ENCODE data around the gene ST3GAL5. TPM values are rescaled to one million over a fixed set of nuclear protein-coding genes. Genes with fewer than 3 reads are reported as not detected.

ST3GAL5 gene
- total and polyA plus RNA-seq, 2 experiments from 2014 or later: 11.9 to 12.5 TPM

DNA sequence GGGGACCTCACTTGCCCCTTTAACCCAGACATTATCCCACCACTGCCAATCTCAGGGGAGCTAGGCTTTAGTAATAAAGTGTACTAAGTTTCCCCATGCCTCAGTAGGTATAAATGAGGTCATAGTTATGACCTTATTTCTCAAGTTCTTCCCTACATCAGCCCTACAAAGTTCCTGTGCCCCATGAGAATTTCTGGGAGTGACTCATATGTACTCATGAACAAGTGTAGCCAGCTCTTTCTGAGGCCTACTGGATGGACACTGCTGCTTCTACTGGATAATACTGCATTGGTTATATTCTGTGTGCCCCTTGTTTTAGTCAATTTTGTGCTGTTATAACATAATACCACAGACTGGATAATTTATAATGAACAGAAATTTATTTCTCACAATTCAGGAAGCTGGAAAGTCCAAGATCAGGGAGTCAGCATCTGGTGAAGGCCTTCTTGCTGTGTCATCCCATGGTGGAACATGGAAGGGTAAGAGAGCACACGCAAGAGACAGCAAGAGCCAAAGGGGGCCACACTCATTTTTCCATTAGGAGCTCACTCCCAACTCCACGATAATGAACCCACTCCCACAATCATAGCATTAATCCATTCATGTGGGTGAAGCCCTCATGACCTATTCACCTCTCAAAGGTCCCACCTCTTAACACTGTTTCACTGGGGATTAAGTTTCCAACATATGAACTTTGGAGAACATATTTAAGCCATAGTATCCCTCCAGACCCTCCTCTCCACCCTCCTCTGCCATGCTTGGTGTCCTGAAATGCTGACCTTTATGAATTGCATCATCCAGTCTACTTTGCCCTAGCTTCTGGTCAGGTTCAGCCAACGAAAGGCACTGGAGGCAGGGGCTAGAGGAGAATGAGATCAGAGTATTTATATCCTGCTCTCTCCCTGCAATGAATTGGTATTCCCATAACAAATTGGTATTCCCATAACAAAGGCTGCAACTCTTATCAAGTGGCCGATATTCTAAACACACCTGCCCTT lies 25.4 kb upstream of the ST3GAL5 start:
- Histone ChIP-seq H3K9me3 (ENCODE audit: low read depth) (no peaks in the 10 kb centered on the region), H3K27me3 (no peaks in the 10 kb centered on the region), H3K4me3 (no peak overlapping the region), H3K36me3 (no peaks in the 10 kb centered on the region), H3K27ac (no peak overlapping the region), H3K4me1 (ENCODE audit: low read depth) (no peaks in the 10 kb centered on the region)
- peak in 1 of 2 donors; percentile 71 for DNase-seq (ENCODE audit: low read depth in 1 of 2, low spot score in 1 of 2)
- TF ChIP-seq, protein P1, sequence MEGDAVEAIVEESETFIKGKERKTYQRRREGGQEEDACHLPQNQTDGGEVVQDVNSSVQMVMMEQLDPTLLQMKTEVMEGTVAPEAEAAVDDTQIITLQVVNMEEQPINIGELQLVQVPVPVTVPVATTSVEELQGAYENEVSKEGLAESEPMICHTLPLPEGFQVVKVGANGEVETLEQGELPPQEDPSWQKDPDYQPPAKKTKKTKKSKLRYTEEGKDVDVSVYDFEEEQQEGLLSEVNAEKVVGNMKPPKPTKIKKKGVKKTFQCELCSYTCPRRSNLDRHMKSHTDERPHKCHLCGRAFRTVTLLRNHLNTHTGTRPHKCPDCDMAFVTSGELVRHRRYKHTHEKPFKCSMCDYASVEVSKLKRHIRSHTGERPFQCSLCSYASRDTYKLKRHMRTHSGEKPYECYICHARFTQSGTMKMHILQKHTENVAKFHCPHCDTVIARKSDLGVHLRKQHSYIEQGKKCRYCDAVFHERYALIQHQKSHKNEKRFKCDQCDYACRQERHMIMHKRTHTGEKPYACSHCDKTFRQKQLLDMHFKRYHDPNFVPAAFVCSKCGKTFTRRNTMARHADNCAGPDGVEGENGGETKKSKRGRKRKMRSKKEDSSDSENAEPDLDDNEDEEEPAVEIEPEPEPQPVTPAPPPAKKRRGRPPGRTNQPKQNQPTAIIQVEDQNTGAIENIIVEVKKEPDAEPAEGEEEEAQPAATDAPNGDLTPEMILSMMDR (IDR thresholded peaks at IDR 0.05; ENCODE audit: low read depth, low read length): no peak

- no peak overlapping the region for H3K4me3 ChIP-seq
- H3K9me3 ChIP-seq (ENCODE audit: low read depth): no peaks in the 10 kb centered on the region
- peak overlapping the region; percentile 39 for H3K27ac ChIP-seq
- TF ChIP-seq, protein P1 (IDR thresholded peaks at IDR 0.05; ENCODE audit: low read depth, low read length): no peak
- no peaks in the 10 kb centered on the region for H3K36me3 ChIP-seq
- H3K27me3 ChIP-seq: no peaks in the 10 kb centered on the region
- DNase-seq (ENCODE audit: low read depth in 1 of 2, low spot score in 1 of 2): peak in 1 of 2 donors; percentile 79
- no peaks in the 10 kb centered on the region for H3K4me1 ChIP-seq (ENCODE audit: low read depth)
These were observed 23.3 kb upstream of the ST3GAL5 start for GRCh38 chr2:85911814-85912692.

DNA sequence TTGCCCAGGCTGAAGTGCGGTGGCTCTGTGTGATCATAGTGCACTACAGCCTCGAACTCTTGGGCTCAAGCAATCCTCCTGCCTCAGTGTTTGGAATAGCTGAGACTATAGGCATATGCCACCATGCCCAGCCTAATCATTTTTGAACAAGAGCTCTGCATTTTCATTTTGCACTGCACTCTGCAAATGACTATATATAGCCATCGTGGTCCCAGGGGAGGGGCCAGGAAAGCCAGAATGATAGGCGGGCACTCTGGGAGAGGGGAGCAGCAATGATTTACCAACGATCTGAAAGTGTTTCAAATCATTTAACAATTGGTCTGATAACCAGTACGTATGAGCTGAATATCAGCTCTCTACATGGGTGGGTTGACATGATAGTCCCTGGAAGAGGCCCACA lies 22.3 kb upstream of the ST3GAL5 start:
- no peak overlapping the region for H3K4me3 ChIP-seq
- H3K36me3 ChIP-seq: no peaks in the 10 kb centered on the region
- TF ChIP-seq, protein P1 (IDR thresholded peaks at IDR 0.05; ENCODE audit: low read depth, low read length): no peak
- DNase-seq (ENCODE audit: low read depth in 1 of 2, low spot score in 1 of 2): no peak
- no peaks in the 10 kb centered on the region for H3K9me3 ChIP-seq (ENCODE audit: low read depth)
- H3K4me1 ChIP-seq (ENCODE audit: low read depth): no peaks in the 10 kb centered on the region
- H3K27me3 ChIP-seq: no peaks in the 10 kb centered on the region
- no peak overlapping the region for H3K27ac ChIP-seq

GRCh38 chr2:85909005-85909404 lies 20.2 kb upstream of the ST3GAL5 start:
- no peaks in the 10 kb centered on the region for H3K27me3 ChIP-seq
- H3K9me3 ChIP-seq (ENCODE audit: low read depth): no peaks in the 10 kb centered on the region
- no peaks in the 10 kb centered on the region for H3K36me3 ChIP-seq
- DNase-seq (ENCODE audit: low read depth in 1 of 2, low spot score in 1 of 2): no peak
- no peak overlapping the region for H3K27ac ChIP-seq
- no peaks in the 10 kb centered on the region for H3K4me1 ChIP-seq (ENCODE audit: low read depth)
- H3K4me3 ChIP-seq: no peak overlapping the region
- TF ChIP-seq, protein P1 (IDR thresholded peaks at IDR 0.05; ENCODE audit: low read depth, low read length): no peak

DNA sequence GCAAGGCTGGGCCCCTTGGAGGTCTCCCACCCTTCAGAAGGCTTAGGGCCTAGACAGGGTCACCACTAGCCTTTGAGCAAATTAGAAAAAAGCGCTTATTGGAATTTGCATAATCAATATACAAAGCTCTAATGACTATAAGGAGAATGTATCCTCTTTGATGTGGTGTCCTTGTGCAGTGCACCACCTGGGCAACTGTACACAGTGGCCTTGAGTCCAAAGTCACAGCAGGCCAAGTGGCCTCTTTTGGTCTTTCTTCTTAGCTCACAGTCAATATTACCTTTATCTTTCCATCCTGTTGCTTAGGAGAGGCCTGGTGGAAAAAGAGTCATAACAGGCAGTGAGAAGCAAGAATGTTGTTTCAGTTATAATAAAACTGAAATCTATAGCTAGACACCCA lies 19.7 kb upstream of the ST3GAL5 start:
- Histone ChIP-seq H3K4me1 (ENCODE audit: low read depth) (no peaks in the 10 kb centered on the region), H3K36me3 (no peaks in the 10 kb centered on the region), H3K4me3 (no peak overlapping the region), H3K27me3 (no peaks in the 10 kb centered on the region), H3K27ac (no peak overlapping the region), H3K9me3 (ENCODE audit: low read depth) (no peaks in the 10 kb centered on the region)
- DNase-seq (ENCODE audit: low read depth in 1 of 2, low spot score in 1 of 2): no peak
- TF ChIP-seq, protein P1 (IDR thresholded peaks at IDR 0.05; ENCODE audit: low read depth, low read length): no peak

All from cardiac muscle cell (in vitro differentiated cells and primary cell).